HTERT RPE-1 (cell line): ENCODE measurements around the gene STX3.
"Not testable (repeated sequence)": the region's sequence is repeated elsewhere in the genome, so short reads cannot be mapped to it uniquely, and the experiment has no call there.

Experiments used
- in situ Hi-C: fragments of 300-500 bp; cut with MboI; formaldehyde crosslinking; loops from 4 replicates; pipeline ENCODE4 v1.14.3; 2020; ENCODE audit warnings: low sequenced_read_pairs

The STX3 gene

DNA sequence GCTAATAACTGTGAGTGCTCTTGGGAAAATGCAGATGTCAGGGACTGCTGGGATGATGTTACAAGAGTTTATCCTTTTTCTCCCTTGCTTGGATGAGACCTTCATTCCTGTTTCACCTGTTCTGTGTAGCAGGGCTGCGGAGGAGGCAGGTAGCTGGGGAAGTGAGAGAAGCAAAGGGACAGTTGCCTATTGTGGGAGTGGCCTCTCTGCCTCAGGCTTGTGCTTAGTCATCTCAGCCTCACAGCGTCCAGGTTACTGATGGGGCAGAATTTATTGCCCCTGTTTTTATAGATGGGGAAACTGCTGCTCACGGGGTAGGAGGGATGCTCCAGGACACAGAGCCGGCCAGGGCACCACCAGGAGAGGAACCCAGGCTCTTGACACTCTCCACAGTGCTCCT, 1.7 kb downstream of the STX3 start:
- in situ Hi-C loops: no loop called here

DNA sequence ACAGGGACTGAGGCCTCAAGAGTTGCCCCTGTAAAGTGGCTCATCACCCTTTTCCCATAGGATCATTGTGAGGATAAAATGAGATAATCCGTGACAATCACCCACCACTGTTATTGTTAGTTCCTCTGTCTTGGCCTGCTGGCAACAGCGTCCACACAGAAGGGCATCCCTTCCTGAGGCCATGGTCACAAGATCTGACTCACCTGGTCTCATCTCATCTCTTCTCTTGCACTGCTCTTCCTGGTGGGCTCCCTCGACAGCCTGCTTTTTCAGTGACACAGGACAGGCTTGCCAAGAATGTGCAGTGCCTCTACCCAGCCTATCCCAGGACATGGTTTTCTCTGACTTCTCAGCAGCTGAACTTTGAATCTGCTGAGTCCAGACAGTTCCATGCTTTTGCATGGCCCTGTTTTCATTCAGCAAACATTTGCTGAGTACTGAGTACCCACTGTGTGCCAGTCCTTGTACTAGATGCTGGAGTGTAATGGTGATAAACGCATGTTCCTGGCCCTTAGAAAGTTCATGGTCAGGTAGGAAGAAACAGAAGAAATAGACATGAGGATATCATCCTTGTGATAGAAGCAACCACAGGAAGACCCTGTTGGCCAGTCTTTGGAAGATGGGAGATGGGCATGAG, 3.3 kb downstream of the STX3 start:
- in situ Hi-C loops: no loop called here

- in situ Hi-C loops: no loop called here
These were observed 4.7 kb downstream of the STX3 start for GRCh38 chr11:59759900-59760299.

DNA sequence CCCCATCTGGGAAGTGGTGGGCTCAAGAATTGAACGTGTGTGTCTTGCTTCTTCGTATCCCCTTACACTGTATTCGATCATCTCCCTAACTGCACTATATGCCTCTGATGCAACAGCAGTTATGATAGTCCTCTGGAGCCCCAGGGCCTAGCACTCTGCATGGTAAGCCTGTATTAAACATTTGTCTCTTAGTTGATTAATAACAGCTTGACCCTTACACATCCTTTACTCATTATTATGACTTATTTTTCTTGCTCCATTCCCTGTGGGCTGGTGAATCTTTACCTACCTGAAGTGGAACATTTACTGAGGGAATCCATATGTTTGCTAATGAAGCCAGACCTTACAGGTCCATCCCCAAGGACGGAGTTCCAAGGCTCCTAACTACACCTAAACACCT, 5.6 kb downstream of the STX3 start:
- in situ Hi-C loops: no loop called here

DNA sequence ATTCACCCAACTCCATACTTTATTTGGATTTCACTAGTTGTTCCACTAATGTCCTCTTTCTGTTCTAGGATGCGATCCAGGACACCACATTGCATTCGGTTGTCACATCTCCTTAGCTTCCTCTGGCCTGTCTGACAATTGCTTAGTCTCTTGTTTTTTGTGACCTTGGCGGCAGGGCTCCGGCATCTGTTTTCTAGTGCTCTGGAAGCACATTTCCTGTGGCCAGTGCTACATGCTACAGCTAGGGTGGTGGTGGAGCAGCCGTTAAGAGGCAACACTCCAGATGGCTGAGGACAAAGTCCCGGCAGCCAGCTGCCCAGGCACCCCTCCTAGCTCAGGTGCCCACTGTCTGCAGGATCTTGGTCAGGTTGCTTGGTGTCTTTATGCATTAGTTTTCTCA, 6.8 kb downstream of the STX3 start:
- in situ Hi-C loops: no loop called here

DNA sequence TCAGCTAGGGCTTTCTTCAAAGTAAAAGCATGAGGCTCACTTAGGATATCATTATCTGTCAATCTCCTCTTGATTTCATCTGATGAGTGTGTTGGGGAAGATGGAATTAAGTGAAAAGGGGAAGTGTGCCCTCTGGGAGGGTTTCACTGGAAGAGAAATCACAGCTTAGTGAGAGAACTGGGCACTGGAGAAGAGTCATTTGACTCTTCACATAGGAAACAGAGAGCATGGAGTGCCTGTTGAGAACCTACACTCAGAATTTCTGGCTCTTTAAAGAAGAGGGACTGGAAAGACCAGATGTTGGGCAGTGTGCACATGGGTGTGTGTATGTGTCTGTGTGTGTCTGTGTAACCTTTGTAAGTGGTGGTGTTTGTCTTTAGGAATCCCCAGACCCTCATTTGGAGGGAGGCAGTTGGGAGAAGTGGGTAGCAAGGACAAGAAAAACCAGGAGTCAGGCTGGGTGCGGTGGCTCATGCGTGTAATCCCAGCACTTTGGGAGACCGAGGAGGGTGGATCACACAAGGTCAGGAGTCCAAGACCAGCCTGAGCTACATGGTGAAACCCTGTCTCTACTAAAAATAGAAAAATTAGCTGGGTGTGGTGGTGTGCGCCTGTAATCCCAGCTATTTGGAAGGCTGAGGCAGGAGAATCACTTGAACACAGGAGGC, 10.0 kb downstream of the STX3 start:
- in situ Hi-C loops: no loop called here

GRCh38 chr11:59766542-59767224, 11.5 kb downstream of the STX3 start:
- in situ Hi-C loops: no loop called here

GRCh38 chr11:59767225-59767611, 12.0 kb downstream of the STX3 start:
- in situ Hi-C loops: no loop called here

- in situ Hi-C loops: no loop called here
These were observed 13.9 kb downstream of the STX3 start for GRCh38 chr11:59769111-59769510.

GRCh38 chr11:59769828-59770227, 14.7 kb downstream of the STX3 start:
- in situ Hi-C loops: no loop called here

GRCh38 chr11:59770319-59770718, 15.1 kb downstream of the STX3 start:
- in situ Hi-C loops: no loop called here

DNA sequence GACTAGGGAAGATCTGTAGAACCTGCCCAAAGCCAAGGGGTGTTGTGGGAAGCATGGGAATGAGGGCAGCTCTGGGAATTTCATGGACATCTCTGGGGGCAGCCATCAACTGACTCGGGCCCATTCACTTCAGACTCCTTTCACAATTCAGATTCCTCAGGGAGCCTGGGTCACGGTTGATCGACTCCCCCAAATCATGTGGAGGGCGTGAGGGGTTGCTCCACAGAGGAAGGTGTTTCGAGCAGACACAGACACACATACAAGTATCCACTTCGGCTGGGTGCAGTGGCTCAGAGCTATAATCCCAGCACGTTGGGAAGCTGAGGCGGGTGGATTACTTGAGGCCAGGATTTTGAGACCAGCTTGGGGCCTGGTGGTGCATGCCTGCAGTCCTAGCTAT, 15.7 kb downstream of the STX3 start:
- in situ Hi-C loops: no loop called here

DNA sequence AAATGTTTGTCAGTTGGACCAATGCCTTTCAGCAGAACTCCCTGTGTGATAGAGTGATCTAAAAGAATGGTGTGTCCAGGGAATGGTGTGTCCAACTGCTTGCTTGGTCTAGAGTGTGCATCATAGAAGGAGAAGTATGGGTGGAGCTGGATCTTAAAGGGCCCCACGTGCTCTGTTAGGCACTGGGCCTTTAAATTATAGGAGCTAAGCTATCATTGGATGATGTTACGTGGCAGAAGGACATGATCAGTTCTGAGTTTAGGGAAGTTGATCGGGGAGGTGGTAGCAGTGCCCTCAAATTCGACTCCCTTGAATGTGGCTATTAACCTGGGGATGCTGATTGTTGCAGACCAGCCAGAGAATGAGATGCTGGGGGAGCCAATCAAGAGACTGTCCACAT, 16.4 kb downstream of the STX3 start:
- in situ Hi-C loops: no loop called here

DNA sequence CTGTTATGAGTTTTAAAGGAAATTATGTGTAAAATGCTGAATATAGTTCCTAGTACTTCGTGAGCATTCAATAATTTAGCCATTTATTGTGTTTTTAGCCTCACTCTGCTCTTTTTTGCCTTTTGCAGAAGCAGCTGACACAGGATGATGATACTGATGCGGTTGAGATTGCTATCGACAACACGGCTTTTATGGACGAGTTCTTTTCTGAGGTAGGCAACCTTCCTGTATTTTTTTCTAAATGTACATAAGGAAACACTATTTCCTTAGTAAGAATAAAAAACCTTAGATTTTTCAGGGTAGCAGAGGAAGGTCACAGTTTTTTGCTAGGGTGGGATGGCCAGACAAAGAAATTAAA, 17.9 kb downstream of the STX3 start:
- in situ Hi-C loops: no loop called here

- in situ Hi-C loops: no loop called here
These were observed 21.3 kb downstream of the STX3 start for GRCh38 chr11:59776210-59777066.

- in situ Hi-C loops: no loop called here
These were observed 21.9 kb downstream of the STX3 start for GRCh38 chr11:59777104-59777503.

GRCh38 chr11:59778122-59778521, 22.9 kb downstream of the STX3 start:
- in situ Hi-C loops: no loop called here

- in situ Hi-C loops: no loop called here
These were observed 24.3 kb downstream of the STX3 start for GRCh38 chr11:59779487-59779886.

- in situ Hi-C loops: no loop called here
These were observed 26.9 kb downstream of the STX3 start for GRCh38 chr11:59782080-59782479.

- in situ Hi-C loops: no loop called here
These were observed 28.5 kb downstream of the STX3 start for GRCh38 chr11:59783632-59784090.

GRCh38 chr11:59784441-59784840, 29.3 kb downstream of the STX3 start:
- in situ Hi-C loops: not testable (repeated sequence)
